Naive thymus-derived CD8-positive, alpha-beta T cell (primary cell): Measurements from ENCODE around the gene NUP62CL. TPM values are rescaled to one million over a fixed set of nuclear protein-coding genes. Genes with fewer than 3 reads are reported as not detected.
"Not testable (repeated sequence)": the region's sequence is repeated elsewhere in the genome, so short reads cannot be mapped to it uniquely, and the experiment has no call there.

Experiments used
- ATAC-seq, 2 donors: fragments of 150-1000 bp; cut with Tn5 transposase in 1 of 2; sonication (Bioruptor Pico), chemical (Tn5 transposase) in 1 of 2; 1 replicate in 1 of 2; 2 replicates in 1 of 2; pipeline ENCODE4 v1.10.0; 2021; ENCODE audit warnings: mild to moderate bottlenecking in 2 of 2, moderate library complexity in 2 of 2
- POLR2A ChIA-PET: fragments of 350-600 bp; sonication (Branson Sonifier 250); formaldehyde crosslinking; loops from one replicate; lab custom pipeline; 2021; ENCODE audit warnings: antibody characterized with exemption; lab: Charles Lee
- DNase-seq, 10 donors: peaks; one replicate each; pipeline versions ENCODE4 v3.0.0 to v3.0.0-alpha.2; 2020 to 2022
- H3K27ac Mint-ChIP-seq, 10 donors: one replicate each; pipeline ENCODE4 v1.8.0; 2020 to 2022; ENCODE audit warnings: mild to moderate bottlenecking in 10 of 10, mixed read lengths in 10 of 10, moderate library complexity in 4 of 10, inconsistent platforms in 1 of 10
- H3K27me3 Mint-ChIP-seq, 5 donors: one replicate each; pipeline ENCODE4 v1.8.0; 2021 to 2022; ENCODE audit warnings: mixed read lengths in 5 of 5
- H3K36me3 Mint-ChIP-seq, 3 donors: one replicate each; pipeline ENCODE4 v1.8.0; 2020 to 2022; ENCODE audit warnings: mixed read lengths in 3 of 3, mild to moderate bottlenecking in 2 of 3, inconsistent platforms in 1 of 3
- H3K4me1 Mint-ChIP-seq, 4 donors: one replicate each; pipeline ENCODE4 v1.8.0; 2021 to 2022; ENCODE audit warnings: mixed read lengths in 4 of 4
- H3K4me3 Mint-ChIP-seq, 10 donors: one replicate each; pipeline ENCODE4 v1.8.0; 2020 to 2022; ENCODE audit warnings: mild to moderate bottlenecking in 10 of 10, mixed read lengths in 10 of 10, moderate library complexity in 6 of 10, inconsistent platforms in 1 of 10
- H3K9me3 Mint-ChIP-seq, 9 donors: one replicate each; pipeline ENCODE4 v1.8.0; 2020 to 2022; ENCODE audit warnings: mixed read lengths in 9 of 9, mild to moderate bottlenecking in 3 of 9, inconsistent platforms in 1 of 9, moderate library complexity in 1 of 9
- polyA plus RNA-seq, 3 donors: library from polyadenylated mRNA; unstranded; fragments of 300-500 nt; fragmentation: Illumina TruSeq; gene quantifications; one replicate each; pipeline ENCODE4 v1.2.3, GENCODE V29; 2021
- total RNA-seq, 8 experiments: library from RNA in 2 of 8; stranded (reverse) in 2 of 8; gene quantifications; one replicate each; pipeline ENCODE4 v1.2.3 and lab custom pipeline; 2021 to 2026

NUP62CL gene
- total RNA-seq (1 to 10 TPM; 3.7 to 5.7 TPM), polyA plus RNA-seq (under 1 TPM in 2 of 3 donors, not detected in 1; 0.10 to 0.28 TPM), total RNA-seq (lab: John Stamatoyannopoulos, UW) (0.90 to 6.2 (median 1.6) reads per million in 6 experiments)

- no peaks in the 10 kb centered on the region for H3K9me3 Mint-ChIP-seq
- DNase-seq = peak; percentile 32 to 88 (median 68)
- H3K36me3 Mint-ChIP-seq = no peaks in the 10 kb centered on the region
- peak; percentile 94 to 95 for ATAC-seq
- peaks cover 0 to 7% (median 0%) of the 10 kb centered on the region in 4 donors for H3K4me1 Mint-ChIP-seq
- POLR2A ChIA-PET = no interaction called here
- H3K27me3 Mint-ChIP-seq = peaks cover 0 to 3% (median 0%) of the 10 kb centered on the region in 5 donors
- peak within 1 kb of the TSS; percentile 84 to 93 (median 90) for H3K4me3 Mint-ChIP-seq
- H3K27ac Mint-ChIP-seq = peak within 1 kb of the TSS; percentile 20 to 94 (median 84)
Measured at GRCh38 chrX:107205770-107206696, at the start of gene NUP62CL, which contains the start of gene DNAAF6. NUP62CL (minus strand) TSS chrX:107206433; CDS start chrX:107175146, 31,287 bp downstream. DNAAF6 (plus strand) TSS chrX:107206611; CDS start chrX:107212876, 6,265 bp downstream.

- Mint-ChIP-seq H3K27ac (no peak overlapping the region), H3K27me3 (peaks cover 3 to 15% (median 4%) of the 10 kb centered on the region in 5 donors), H3K4me3 (no peak overlapping the region), H3K9me3 (no peaks in the 10 kb centered on the region), H3K4me1 (peaks cover 0 to 2% (median 0%) of the 10 kb centered on the region in 4 donors), H3K36me3 (no peaks in the 10 kb centered on the region)
- POLR2A ChIA-PET = no interaction called here
- ATAC-seq = no peak
- DNase-seq = no peak
Measured at GRCh38 chrX:107228486-107228819, 22.2 kb upstream of the NUP62CL start.

- no peaks in the 10 kb centered on the region for H3K36me3 Mint-ChIP-seq
- H3K9me3 Mint-ChIP-seq = no peaks in the 10 kb centered on the region
- H3K27me3 Mint-ChIP-seq = peaks cover 3 to 15% (median 4%) of the 10 kb centered on the region in 5 donors
- DNase-seq = no peak
- no peak overlapping the region for H3K27ac Mint-ChIP-seq
- POLR2A ChIA-PET = no interaction called here
- peaks cover 0 to 2% (median 0%) of the 10 kb centered on the region in 4 donors for H3K4me1 Mint-ChIP-seq
- H3K4me3 Mint-ChIP-seq = no peak overlapping the region
- no peak for ATAC-seq
Measured at GRCh38 chrX:107227780-107228485, 21.7 kb upstream of the NUP62CL start.

GRCh38 chrX:107226757-107227156 is 20.5 kb upstream of the NUP62CL start:
- peaks cover 0 to 2% (median 0%) of the 10 kb centered on the region in 4 donors for H3K4me1 Mint-ChIP-seq

GRCh38 chrX:107213477-107213876 is 7.2 kb upstream of the NUP62CL start:
- H3K27ac Mint-ChIP-seq = no peak overlapping the region
- H3K27me3 Mint-ChIP-seq = no peaks in the 10 kb centered on the region
- H3K36me3 Mint-ChIP-seq = no peaks in the 10 kb centered on the region
- H3K4me1 Mint-ChIP-seq = no peaks in the 10 kb centered on the region
- POLR2A ChIA-PET = no interaction called here
- no peaks in the 10 kb centered on the region for H3K9me3 Mint-ChIP-seq
- ATAC-seq (no peak), DNase-seq (no peak)
- H3K4me3 Mint-ChIP-seq = no peak overlapping the region

More at GRCh38 chrX:107226757-107227156, 20.5 kb upstream of the NUP62CL start:
- POLR2A ChIA-PET = no interaction called here
- ATAC-seq (no peak), DNase-seq (no peak)
- Mint-ChIP-seq H3K27ac (no peak overlapping the region), H3K4me3 (no peak overlapping the region), H3K27me3 (peaks cover 0 to 15% (median 3%) of the 10 kb centered on the region in 5 donors), H3K36me3 (no peaks in the 10 kb centered on the region), H3K9me3 (no peaks in the 10 kb centered on the region)

GRCh38 chrX:107207943-107208342 is 1.7 kb upstream of the NUP62CL start:
- ATAC-seq = no peak
- POLR2A ChIA-PET = no interaction called here
- peak overlapping the region in 1 of 10 donors; percentile 51 for H3K4me3 Mint-ChIP-seq

GRCh38 chrX:107207089-107207488 is 856 bp upstream of the NUP62CL start:
- ATAC-seq = no peak
- Mint-ChIP-seq H3K27me3 (peaks cover 0 to 3% (median 0%) of the 10 kb centered on the region in 5 donors), H3K4me1 (peaks cover 0 to 7% (median 0%) of the 10 kb centered on the region in 4 donors), H3K27ac (peak overlapping the region in 2 of 10 donors; percentile 14 to 73), H3K36me3 (no peaks in the 10 kb centered on the region), H3K9me3 (no peaks in the 10 kb centered on the region), H3K4me3 (peak overlapping the region in 3 of 10 donors; percentile 52 to 84 (median 65))
- no peak for DNase-seq
- POLR2A ChIA-PET = no interaction called here

More at GRCh38 chrX:107207943-107208342, 1.7 kb upstream of the NUP62CL start:
- Mint-ChIP-seq H3K27me3 (peaks cover 0 to 3% (median 0%) of the 10 kb centered on the region in 5 donors), H3K27ac (no peak overlapping the region), H3K4me1 (peaks cover 0 to 7% (median 0%) of the 10 kb centered on the region in 4 donors), H3K36me3 (no peaks in the 10 kb centered on the region), H3K9me3 (no peaks in the 10 kb centered on the region)
- DNase-seq = no peak

GRCh38 chrX:107206697-107207065 is 448 bp upstream of the NUP62CL start:
- Mint-ChIP-seq H3K4me3 (peak overlapping the region; percentile 84 to 93 (median 90)), H3K27ac (peak overlapping the region in 8 of 10 donors; percentile 48 to 94 (median 86)), H3K27me3 (peaks cover 0 to 3% (median 0%) of the 10 kb centered on the region in 5 donors), H3K36me3 (no peaks in the 10 kb centered on the region), H3K4me1 (peaks cover 0 to 7% (median 0%) of the 10 kb centered on the region in 4 donors), H3K9me3 (no peaks in the 10 kb centered on the region)
- POLR2A ChIA-PET = no interaction called here
- ATAC-seq = no peak
- DNase-seq = no peak

- H3K4me1 Mint-ChIP-seq = peaks cover 0 to 7% (median 0%) of the 10 kb centered on the region in 4 donors
- H3K27me3 Mint-ChIP-seq = peaks cover 0 to 3% (median 0%) of the 10 kb centered on the region in 5 donors
- ATAC-seq = no peak
- peak overlapping the region in 1 of 10 donors; percentile 6 for H3K4me3 Mint-ChIP-seq
- H3K36me3 Mint-ChIP-seq = no peaks in the 10 kb centered on the region
- POLR2A ChIA-PET = no interaction called here
- no peak for DNase-seq
- no peak overlapping the region for H3K27ac Mint-ChIP-seq
- no peaks in the 10 kb centered on the region for H3K9me3 Mint-ChIP-seq
Measured at GRCh38 chrX:107204068-107204605, 2.1 kb downstream of the NUP62CL start.

GRCh38 chrX:107199491-107199890 is 6.7 kb downstream of the NUP62CL start:
- Mint-ChIP-seq H3K4me3 (no peak overlapping the region), H3K9me3 (no peaks in the 10 kb centered on the region), H3K36me3 (no peaks in the 10 kb centered on the region), H3K4me1 (no peaks in the 10 kb centered on the region), H3K27me3 (peaks cover 0 to 3% (median 0%) of the 10 kb centered on the region in 5 donors), H3K27ac (no peak overlapping the region)
- no peak for ATAC-seq
- DNase-seq = no peak
- POLR2A ChIA-PET = no interaction called here

- DNase-seq, H3K27me3 Mint-ChIP-seq, H3K4me1 Mint-ChIP-seq, H3K27ac Mint-ChIP-seq, POLR2A ChIA-PET, H3K4me3 Mint-ChIP-seq, ATAC-seq, H3K9me3 Mint-ChIP-seq, H3K36me3 Mint-ChIP-seq: not testable (repeated sequence)
Measured at GRCh38 chrX:107198074-107198473, 8.2 kb downstream of the NUP62CL start.

GRCh38 chrX:107197319-107197718 is 8.9 kb downstream of the NUP62CL start:
- DNase-seq = no peak
- H3K9me3 Mint-ChIP-seq = no peaks in the 10 kb centered on the region
- no peak overlapping the region for H3K4me3 Mint-ChIP-seq
- H3K27me3 Mint-ChIP-seq = no peaks in the 10 kb centered on the region
- no peaks in the 10 kb centered on the region for H3K36me3 Mint-ChIP-seq
- POLR2A ChIA-PET = no interaction called here
- no peaks in the 10 kb centered on the region for H3K4me1 Mint-ChIP-seq
- no peak for ATAC-seq
- H3K27ac Mint-ChIP-seq = no peak overlapping the region
